Suprapubic skin (tissue), 4 donors: ENCODE data around the gene MBP. TPM values are rescaled to one million over a fixed set of nuclear protein-coding genes. Genes with fewer than 3 reads are reported as not detected.

ENCODE experiments used
- DNase-seq, 2 donors: peaks; one replicate each; pipeline ENCODE4 v3.0.0-alpha.2; 2019; ENCODE audit warnings: low spot score in 2 of 2
- H3K27ac ChIP-seq: fragments of 200-600 bp; sonication (generic); one replicate; pipeline ENCODE4 v1.5.1; 2019
- H3K27me3 ChIP-seq: fragments of 200-600 bp; sonication (generic); one replicate; pipeline ENCODE4 v1.5.1; 2019
- H3K36me3 ChIP-seq: fragments of 200-600 bp; sonication (generic); one replicate; pipeline ENCODE4 v1.5.1; 2019
- H3K4me1 ChIP-seq: fragments of 200-600 bp; sonication (generic); one replicate; pipeline ENCODE4 v1.5.1; 2019
- H3K4me3 ChIP-seq: fragments of 200-600 bp; sonication (generic); one replicate; pipeline ENCODE4 v1.5.1; 2019; ENCODE audit warnings: mild to moderate bottlenecking
- H3K9me3 ChIP-seq: fragments of 200-600 bp; sonication (generic); one replicate; pipeline ENCODE4 v1.5.1; 2019
- CTCF ChIP-seq, 2 donors: fragments of 200-600 bp in 1 of 2; fragments of 450-650 bp in 1 of 2; sonication (generic) in 1 of 2; IDR thresholded peaks; one replicate each; pipeline ENCODE4 v1.5.1; 2016 to 2019; ENCODE audit warnings: antibody characterized with exemption in 2 of 2, mild to moderate bottlenecking in 1 of 2, moderate library complexity in 1 of 2
- EP300 ChIP-seq: sonication (generic); formaldehyde crosslinking; IDR thresholded peaks from one replicate; pipeline ENCODE4 v1.6.1; 2017; ENCODE audit warnings: antibody characterized with exemption
- POLR2A ChIP-seq, 2 donors: fragments of 450-650 bp; IDR thresholded peaks; one replicate each; pipeline ENCODE4 v1.6.1; 2017; ENCODE audit warnings: antibody characterized with exemption in 2 of 2, mild to moderate bottlenecking in 2 of 2, moderate library complexity in 2 of 2
- POLR2AphosphoS5 ChIP-seq, 3 donors: sonication (generic); formaldehyde crosslinking; IDR thresholded peaks; one replicate each; pipeline ENCODE4 v1.6.1; 2017; ENCODE audit warnings: antibody characterized with exemption in 3 of 3
- WGBS: methylation state at CpG from one replicate; pipeline ENCODE4 v1.1.5; 2018; 5-methylcytosine and 5-hydroxymethylcytosine counted together
- total RNA-seq, 4 donors: library from RNA; depleted of rRNA; stranded (reverse); fragments of >200 nt; gene quantifications; one replicate each; pipeline ENCODE4 v1.1.0, GENCODE V29; 2016

Gene MBP
- total RNA-seq: 100 to 1,000 TPM in 1 of 4 donors, 10 to 100 TPM in 3; 37.0 to 100 (median 69.3) TPM

- H3K27ac ChIP-seq: peak within 1 kb of the TSS; percentile 97
- peaks cover 59% of the 10 kb centered on the region for H3K4me1 ChIP-seq
- H3K4me3 ChIP-seq: peak within 1 kb of the TSS; percentile 99
- 0% methylated on average over 4 of the region's 88 CpGs for WGBS
- peak in 1 of 2 donors; percentile 85 for DNase-seq
- H3K27me3 ChIP-seq: no peaks in the 10 kb centered on the region
- TF ChIP-seq EP300 (no peak), POLR2A (IDR thresholded peaks at IDR 0.05) (peak; percentile 34 to 83), POLR2AphosphoS5 (IDR thresholded peaks at IDR 0.05) (peak in 1 of 3 donors; percentile 14), CTCF (IDR thresholded peaks at IDR 0.05) (no peak)
- no peaks in the 10 kb centered on the region for H3K9me3 ChIP-seq
- no peaks in the 10 kb centered on the region for H3K36me3 ChIP-seq
These were observed at the start of gene MBP for GRCh38 chr18:77132369-77133050. Gene MBP, minus strand, starts transcription at chr18:77132783. Its CDS starts 27,522 bp downstream, at chr18:77105261.

GRCh38 chr18:77181950-77182707 lies 49.5 kb upstream of the MBP start:
- Histone ChIP-seq H3K27ac (no peak overlapping the region), H3K27me3 (no peaks in the 10 kb centered on the region), H3K4me1 (no peaks in the 10 kb centered on the region), H3K9me3 (no peaks in the 10 kb centered on the region), H3K36me3 (no peaks in the 10 kb centered on the region), H3K4me3 (no peak overlapping the region)
- WGBS: 73% methylated on average over 12 of the region's 12 CpGs
- TF ChIP-seq EP300: no peak
- no peak for TF ChIP-seq CTCF (IDR thresholded peaks at IDR 0.05)
- TF ChIP-seq POLR2A (IDR thresholded peaks at IDR 0.05): no peak
- TF ChIP-seq POLR2AphosphoS5 (IDR thresholded peaks at IDR 0.05): no peak
- DNase-seq: no peak

GRCh38 chr18:77178559-77178958 lies 46.0 kb upstream of the MBP start:
- Histone ChIP-seq H3K27me3 (no peaks in the 10 kb centered on the region), H3K4me1 (no peaks in the 10 kb centered on the region), H3K27ac (no peak overlapping the region), H3K9me3 (no peaks in the 10 kb centered on the region), H3K4me3 (no peak overlapping the region), H3K36me3 (no peaks in the 10 kb centered on the region)
- WGBS: 51% methylated on average over 7 of the region's 7 CpGs
- no peak for TF ChIP-seq EP300
- TF ChIP-seq POLR2AphosphoS5 (IDR thresholded peaks at IDR 0.05): no peak
- TF ChIP-seq POLR2A (IDR thresholded peaks at IDR 0.05): no peak
- TF ChIP-seq CTCF (IDR thresholded peaks at IDR 0.05): no peak
- DNase-seq: no peak

GRCh38 chr18:77177009-77177408 lies 44.4 kb upstream of the MBP start:
- TF ChIP-seq POLR2A (IDR thresholded peaks at IDR 0.05) (no peak), EP300 (no peak), POLR2AphosphoS5 (IDR thresholded peaks at IDR 0.05) (no peak), CTCF (IDR thresholded peaks at IDR 0.05) (no peak)
- WGBS: 59% methylated on average over 1 of the region's 1 CpG

More at GRCh38 chr18:77177009-77177408, 44.4 kb upstream of the MBP start:
- no peak overlapping the region for H3K27ac ChIP-seq
- H3K27me3 ChIP-seq: no peaks in the 10 kb centered on the region
- H3K36me3 ChIP-seq: no peaks in the 10 kb centered on the region
- H3K4me1 ChIP-seq: no peaks in the 10 kb centered on the region
- H3K9me3 ChIP-seq: no peaks in the 10 kb centered on the region
- no peak for DNase-seq
- H3K4me3 ChIP-seq: no peak overlapping the region
